Panc1 (cell line): ENCODE data around the gene MTOR. TPM values are rescaled to one million over a fixed set of nuclear protein-coding genes. Genes with fewer than 3 reads are reported as not detected.
A peak's percentile ranks its signal among the peaks of the same experiment; 100 is the strongest.

Source experiments
- ATAC-seq: fragments of 200-7000 bp; cut with Tn5 transposase; 2 replicates; pipeline ENCODE4 v1.9.1; 2020; ENCODE audit warnings: mild to moderate bottlenecking, moderate library complexity
- BruUV-seq: library from RNA; stranded (reverse); fragments of 400-500 nt; replicated peaks from 2 replicates; lab custom pipeline; 2021; lab: Mats Ljungman, UMichigan
- CTCF ChIA-PET: fragments of 300-600 bp; sonication (Branson Sonifier 250); formaldehyde crosslinking; loops from one replicate; lab custom pipeline; 2022; ENCODE audit warnings: antibody characterized with exemption; lab: Charles Lee
- POLR2A ChIA-PET: fragments of 300-600 bp; sonication (Branson Sonifier 250); formaldehyde crosslinking; loops from one replicate; lab custom pipeline; 2022; ENCODE audit warnings: antibody characterized with exemption; lab: Charles Lee
- DNase-seq: peaks from one replicate; pipeline ENCODE4 v3.0.0-alpha.2; 2010; ENCODE audit warnings: low read depth, low spot score
- H3K27ac ChIP-seq: 2 replicates; pipeline ENCODE4 v1.5.1; 2011; ENCODE audit warnings: mild to moderate bottlenecking, low read length, inconsistent platforms
- H3K27me3 ChIP-seq: fragments of 200-500 bp; sonication (Bioruptor generic); 2 replicates; pipeline ENCODE4 v1.6.0; 2014; ENCODE audit warnings: low read length, inconsistent platforms; ENCODE audit not compliant: control insufficient read depth, insufficient read depth
- H3K36me3 ChIP-seq: fragments of 200-500 bp; sonication (Bioruptor generic); 2 replicates; pipeline ENCODE4 v1.5.1; 2014; ENCODE audit warnings: inconsistent platforms, mild to moderate bottlenecking, low read length, moderate library complexity; ENCODE audit not compliant: control insufficient read depth, insufficient read depth
- H3K4me1 ChIP-seq: 2 replicates; pipeline ENCODE4 v1.5.1; 2011; ENCODE audit warnings: inconsistent platforms, mild to moderate bottlenecking, low read length, moderate library complexity; ENCODE audit not compliant: control insufficient read depth, insufficient read depth
- H3K4me3 ChIP-seq, 2 experiments: 2 replicates each; pipeline ENCODE4 v1.5.1; 2011 to 2012; ENCODE audit warnings: low read depth in 2 of 2, low read length in 2 of 2, mild to moderate bottlenecking in 2 of 2, inconsistent platforms in 1 of 2, moderate library complexity in 1 of 2
- H3K9me3 ChIP-seq: fragments of 200-500 bp; sonication (Bioruptor generic); 2 replicates; pipeline ENCODE4 v1.5.1; 2014; ENCODE audit warnings: low read depth, mild to moderate bottlenecking, inconsistent platforms, low read length, moderate library complexity; ENCODE audit not compliant: control insufficient read depth, insufficient read depth
- POLR2AphosphoS5 ChIP-seq: IDR thresholded peaks from 2 replicates; pipeline ENCODE4 v1.6.1; 2012; ENCODE audit warnings: mild to moderate bottlenecking, low read depth, low read length, moderate library complexity
- SIN3A ChIP-seq: IDR thresholded peaks from 2 replicates; pipeline ENCODE4 v1.6.1; 2012; ENCODE audit warnings: low read depth, mild to moderate bottlenecking, low read length, moderate library complexity, borderline replicate concordance; ENCODE audit not compliant: insufficient read depth
- TCF7L2 ChIP-seq: IDR thresholded peaks from 2 replicates; pipeline ENCODE4 v1.6.1; 2011; ENCODE audit warnings: mild to moderate bottlenecking, low read depth, low read length, inconsistent platforms
- in situ Hi-C: cut with HindIII; loops from 2 replicates; pipeline ENCODE4 v1.10.0; 2016; ENCODE audit warnings: low sequenced_read_pairs, low pct_unique_long_range_greater_than_20kb
- intact Hi-C: fragments of 100-400 bp; cut with micrococcal nuclease; formaldehyde crosslinking; loops from one replicate; pipeline ENCODE4 v1.10.0; 2022; ENCODE audit not compliant: unreplicated experiment
- total RNA-seq: library from RNA; stranded (reverse); gene quantifications from one replicate; pipeline ENCODE4 v1.2.1, GENCODE V29; 2021; ENCODE audit not compliant: unreplicated experiment
- TF ChIP-seq, protein P1 (sequence below): fragments of 450-650 bp; IDR thresholded peaks from 2 replicates; pipeline ENCODE4 v1.5.1; 2017; ENCODE audit warnings: mild to moderate bottlenecking
- TF ChIP-seq, protein P2 (sequence below), 2 experiments: IDR thresholded peaks; 2 replicates each; pipeline ENCODE4 v1.6.1; 2011 to 2012; ENCODE audit warnings: low read depth in 2 of 2, control low read depth in 1 of 2, low read length in 1 of 2, mild to moderate bottlenecking in 1 of 2, moderate library complexity in 1 of 2; ENCODE audit not compliant: insufficient read depth in 1 of 2

Gene MTOR
- total RNA-seq, 1 experiment from 2014 or later = 71.2 TPM

DNA sequence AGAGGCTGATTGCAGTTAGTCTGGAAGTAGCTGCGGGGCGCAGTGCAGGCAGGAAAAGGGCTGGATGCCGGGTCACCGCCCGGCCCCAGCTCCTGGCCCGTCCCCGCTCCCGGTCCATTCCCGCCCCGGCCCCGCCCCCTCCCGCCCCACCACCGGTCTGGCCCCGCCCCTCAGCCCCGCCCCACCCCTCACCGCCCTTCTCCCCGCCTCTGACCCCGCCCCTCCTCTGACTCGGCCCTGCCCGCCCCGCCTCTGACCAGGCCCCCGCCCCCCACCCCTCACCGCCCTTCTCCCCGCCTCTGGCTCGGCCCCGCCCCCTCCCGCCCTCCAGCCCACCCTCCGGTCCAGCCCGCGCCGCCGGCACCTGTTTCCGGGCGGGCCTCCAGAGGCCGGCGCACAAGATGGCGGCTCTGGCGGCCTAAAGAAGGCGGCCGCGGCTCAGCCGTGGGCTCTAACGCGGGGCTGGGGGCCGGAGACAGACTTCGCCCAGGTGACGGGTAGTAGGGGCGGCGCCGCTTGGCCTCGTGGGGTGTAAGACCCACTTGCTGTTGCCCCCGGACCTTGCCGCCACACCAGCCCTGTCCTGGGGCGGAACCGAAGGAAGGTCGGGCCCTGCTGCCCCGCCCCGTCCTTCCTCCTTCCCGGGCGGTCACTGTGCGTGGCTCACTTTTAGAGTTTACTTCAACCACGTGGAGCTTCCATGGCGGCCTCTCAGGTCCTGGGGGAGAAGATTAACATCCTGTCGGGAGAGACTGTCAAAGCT, 10.7 kb upstream of the MTOR start, which contains the start of gene UBIAD1:
Gene UBIAD1, plus strand, starts transcription at position 367 of the 763 bp plus-strand sequence. Its CDS starts 334 bp downstream, at position 701.
- DNase-seq = no peak
- intact Hi-C loops (no loop called here), in situ Hi-C loops (no loop called here)
- TF ChIP-seq, protein P1, sequence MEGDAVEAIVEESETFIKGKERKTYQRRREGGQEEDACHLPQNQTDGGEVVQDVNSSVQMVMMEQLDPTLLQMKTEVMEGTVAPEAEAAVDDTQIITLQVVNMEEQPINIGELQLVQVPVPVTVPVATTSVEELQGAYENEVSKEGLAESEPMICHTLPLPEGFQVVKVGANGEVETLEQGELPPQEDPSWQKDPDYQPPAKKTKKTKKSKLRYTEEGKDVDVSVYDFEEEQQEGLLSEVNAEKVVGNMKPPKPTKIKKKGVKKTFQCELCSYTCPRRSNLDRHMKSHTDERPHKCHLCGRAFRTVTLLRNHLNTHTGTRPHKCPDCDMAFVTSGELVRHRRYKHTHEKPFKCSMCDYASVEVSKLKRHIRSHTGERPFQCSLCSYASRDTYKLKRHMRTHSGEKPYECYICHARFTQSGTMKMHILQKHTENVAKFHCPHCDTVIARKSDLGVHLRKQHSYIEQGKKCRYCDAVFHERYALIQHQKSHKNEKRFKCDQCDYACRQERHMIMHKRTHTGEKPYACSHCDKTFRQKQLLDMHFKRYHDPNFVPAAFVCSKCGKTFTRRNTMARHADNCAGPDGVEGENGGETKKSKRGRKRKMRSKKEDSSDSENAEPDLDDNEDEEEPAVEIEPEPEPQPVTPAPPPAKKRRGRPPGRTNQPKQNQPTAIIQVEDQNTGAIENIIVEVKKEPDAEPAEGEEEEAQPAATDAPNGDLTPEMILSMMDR = no peak
- TF ChIP-seq POLR2AphosphoS5 (peak; percentile 91), TCF7L2 (no peak), SIN3A (peak; percentile 88)
- TF ChIP-seq, protein P2, sequence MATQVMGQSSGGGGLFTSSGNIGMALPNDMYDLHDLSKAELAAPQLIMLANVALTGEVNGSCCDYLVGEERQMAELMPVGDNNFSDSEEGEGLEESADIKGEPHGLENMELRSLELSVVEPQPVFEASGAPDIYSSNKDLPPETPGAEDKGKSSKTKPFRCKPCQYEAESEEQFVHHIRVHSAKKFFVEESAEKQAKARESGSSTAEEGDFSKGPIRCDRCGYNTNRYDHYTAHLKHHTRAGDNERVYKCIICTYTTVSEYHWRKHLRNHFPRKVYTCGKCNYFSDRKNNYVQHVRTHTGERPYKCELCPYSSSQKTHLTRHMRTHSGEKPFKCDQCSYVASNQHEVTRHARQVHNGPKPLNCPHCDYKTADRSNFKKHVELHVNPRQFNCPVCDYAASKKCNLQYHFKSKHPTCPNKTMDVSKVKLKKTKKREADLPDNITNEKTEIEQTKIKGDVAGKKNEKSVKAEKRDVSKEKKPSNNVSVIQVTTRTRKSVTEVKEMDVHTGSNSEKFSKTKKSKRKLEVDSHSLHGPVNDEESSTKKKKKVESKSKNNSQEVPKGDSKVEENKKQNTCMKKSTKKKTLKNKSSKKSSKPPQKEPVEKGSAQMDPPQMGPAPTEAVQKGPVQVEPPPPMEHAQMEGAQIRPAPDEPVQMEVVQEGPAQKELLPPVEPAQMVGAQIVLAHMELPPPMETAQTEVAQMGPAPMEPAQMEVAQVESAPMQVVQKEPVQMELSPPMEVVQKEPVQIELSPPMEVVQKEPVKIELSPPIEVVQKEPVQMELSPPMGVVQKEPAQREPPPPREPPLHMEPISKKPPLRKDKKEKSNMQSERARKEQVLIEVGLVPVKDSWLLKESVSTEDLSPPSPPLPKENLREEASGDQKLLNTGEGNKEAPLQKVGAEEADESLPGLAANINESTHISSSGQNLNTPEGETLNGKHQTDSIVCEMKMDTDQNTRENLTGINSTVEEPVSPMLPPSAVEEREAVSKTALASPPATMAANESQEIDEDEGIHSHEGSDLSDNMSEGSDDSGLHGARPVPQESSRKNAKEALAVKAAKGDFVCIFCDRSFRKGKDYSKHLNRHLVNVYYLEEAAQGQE (IDR thresholded peaks at IDR 0.05; ENCODE audit: insufficient read depth in 1 of 2, low read depth in 2 of 2, low read length in 1 of 2) = no peak
- Histone ChIP-seq H3K36me3 (no peaks in the 10 kb centered on the region; the same call in 1 of the 2 replicates), H3K4me1 (peaks cover 10% of the 10 kb centered on the region; the same call in 1 of the 2 replicates), H3K9me3 (no peaks in the 10 kb centered on the region), H3K27ac (peak within 1 kb of the TSS; percentile 87), H3K4me3 (peak within 1 kb of the TSS; percentile 79 to 85), H3K27me3 (no peaks in the 10 kb centered on the region)
- CTCF ChIA-PET = interaction anchor here (0.6 to 1.0 kb wide), 2 partner anchors 49 to 372 kb away, joined by 5 to 13 read pairs; no protein-coding TSS in a partner anchor
- BruUV-seq = no TSS peak
- POLR2A ChIA-PET = interaction anchor here (0.6 to 0.7 kb wide), 3 partner anchors 27 to 225 kb away, joined by 5 to 9 read pairs (median 8); no protein-coding TSS in a partner anchor
- peak; percentile 95 for ATAC-seq

DNA sequence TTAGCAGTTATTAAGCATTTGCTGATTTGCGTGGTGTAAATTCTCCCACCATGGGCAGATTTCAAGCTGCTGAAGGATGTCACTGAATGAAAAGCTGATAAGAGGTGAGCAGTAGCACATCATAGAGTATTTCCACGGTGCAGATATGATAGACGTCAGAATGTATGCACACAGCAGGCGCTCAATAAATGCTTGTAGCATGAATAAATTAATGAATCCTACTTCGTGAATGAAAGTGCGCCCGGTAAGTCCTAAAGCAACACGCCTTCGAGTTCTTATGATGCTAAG, 10.1 kb upstream of the MTOR start:
- H3K27me3 ChIP-seq = no peaks in the 10 kb centered on the region
- H3K9me3 ChIP-seq = no peaks in the 10 kb centered on the region
- in situ Hi-C loops (no loop called here), intact Hi-C loops (no loop called here)
- ChIA-PET POLR2A (interaction anchor here (0.6 to 0.7 kb wide), 2 partner anchors 142 to 224 kb away, joined by 8 to 9 read pairs; no protein-coding TSS in a partner anchor), CTCF (interaction anchor here (0.6 to 1.0 kb wide), 2 partner anchors 49 to 372 kb away, joined by 5 to 13 read pairs; no protein-coding TSS in a partner anchor)
- peak overlapping the region; percentile 23 to 46 for H3K4me3 ChIP-seq
- peak overlapping the region; percentile 71 for H3K27ac ChIP-seq
- H3K4me1 ChIP-seq = peaks cover 10% of the 10 kb centered on the region; the same call in 1 of the 2 replicates
- no peaks in the 10 kb centered on the region; the same call in 1 of the 2 replicates for H3K36me3 ChIP-seq
- no peak for TF ChIP-seq TCF7L2
- TF ChIP-seq, protein P1 = no peak
- TF ChIP-seq POLR2AphosphoS5 = no peak
- TF ChIP-seq SIN3A = no peak
- TF ChIP-seq, protein P2 (IDR thresholded peaks at IDR 0.05; ENCODE audit: insufficient read depth in 1 of 2, low read depth in 2 of 2, low read length in 1 of 2) = no peak
- BruUV-seq = no TSS peak
- ATAC-seq = no peak; the same call in 1 of the 2 replicates
- DNase-seq = no peak
